ENCODE data around the gene FIGN. TPM values are rescaled to one million over a fixed set of nuclear protein-coding genes. Genes with fewer than 3 reads are reported as not detected.

The FIGN gene
- total and polyA plus RNA-seq, 8 donors: 1.5 to 8.5 (median 4.6) TPM

GRCh38 chr2:163741435-163741834 lies 5.6 kb upstream of the FIGN start:
- ATAC-seq (no peak), FAIRE-seq (no peak), DNase-seq (no peak)
- TF ChIP-seq CTCF (IDR thresholded peaks at IDR 0.05): no peak
- Histone ChIP-seq H3K36me3 (no peaks in the 10 kb centered on the region), H3K27me3 (no peaks in the 10 kb centered on the region), H3K4me3 (no peak overlapping the region), H3K9me3 (no peaks in the 10 kb centered on the region), H3K27ac (no peak overlapping the region), H3K4me1 (no peaks in the 10 kb centered on the region)
- 71 to 79% methylated on average over 5 of the region's 5 CpGs for WGBS, 2 donors
- intact Hi-C loops (cut with DNase I): no loop called here

GRCh38 chr2:163737563-163737962 lies 1.8 kb upstream of the FIGN start:
- no peak for FAIRE-seq
- Histone ChIP-seq H3K27ac (no peak overlapping the region), H3K27me3 (no peaks in the 10 kb centered on the region), H3K4me3 (no peak overlapping the region), H3K9me3 (no peaks in the 10 kb centered on the region), H3K4me1 (peaks cover 0 to 5% (median 2%) of the 10 kb centered on the region in 3 donors), H3K36me3 (no peaks in the 10 kb centered on the region)
- intact Hi-C loops (cut with DNase I): no loop called here
- TF ChIP-seq CTCF (IDR thresholded peaks at IDR 0.05): no peak
- DNase-seq: no peak
- 71 to 72% methylated on average over 2 of the region's 2 CpGs for WGBS, 2 donors
- no peak for ATAC-seq

- H3K9me3 ChIP-seq: no peaks in the 10 kb centered on the region
- intact Hi-C loops (cut with DNase I): no loop called here
- H3K4me1 ChIP-seq: peaks cover 0 to 6% (median 6%) of the 10 kb centered on the region in 3 donors
- no peaks in the 10 kb centered on the region for H3K36me3 ChIP-seq
- ATAC-seq (peak in 1 of 4 donors; percentile 2), DNase-seq (no peak), FAIRE-seq (no peak)
- peak overlapping the region in 2 of 4 donors; percentile 78 to 80 for H3K4me3 ChIP-seq
- H3K27me3 ChIP-seq: no peaks in the 10 kb centered on the region
- WGBS, 2 donors: 23 to 31% methylated on average over 5 of the region's 5 CpGs
- no peak for TF ChIP-seq CTCF (IDR thresholded peaks at IDR 0.05)
- peak overlapping the region in 2 of 4 donors; percentile 82 to 85 for H3K27ac ChIP-seq
Observed at GRCh38 chr2:163737190-163737439, 1.3 kb upstream of the FIGN start.

GRCh38 chr2:163736433-163737189 lies 803 bp upstream of the FIGN start:
- Histone ChIP-seq H3K4me1 (peaks cover 0 to 8% (median 6%) of the 10 kb centered on the region in 3 donors), H3K9me3 (no peaks in the 10 kb centered on the region), H3K4me3 (peak overlapping the region; percentile 57 to 82 (median 79)), H3K27me3 (no peaks in the 10 kb centered on the region), H3K36me3 (no peaks in the 10 kb centered on the region), H3K27ac (peak overlapping the region; percentile 82 to 92 (median 84))
- ATAC-seq: peak; percentile 49 to 65 (median 56)
- TF ChIP-seq CTCF (IDR thresholded peaks at IDR 0.05): no peak
- DNase-seq: peak; percentile 34 to 81 (median 47)
- 1% methylated on average over 38 to 54 of the region's 54 CpGs for WGBS, 2 donors
- FAIRE-seq: no peak
- intact Hi-C loops (cut with DNase I): no loop called here

Data from pancreas (tissue), 10 donors.